IgD-negative memory B cell (primary cell): ENCODE results near the gene NAV3. TPM values are rescaled to one million over a fixed set of nuclear protein-coding genes. Genes with fewer than 3 reads are reported as not detected.

Source experiments
- H3K27ac Mint-ChIP-seq, 3 donors: one replicate each; pipeline ENCODE4 v1.8.0; 2020 to 2022; ENCODE audit warnings: mild to moderate bottlenecking in 3 of 3, mixed read lengths in 3 of 3, moderate library complexity in 1 of 3
- H3K27me3 Mint-ChIP-seq: one replicate; pipeline ENCODE4 v1.8.0; 2021; ENCODE audit warnings: mixed read lengths
- H3K36me3 Mint-ChIP-seq: one replicate; pipeline ENCODE4 v1.8.0; 2020; ENCODE audit warnings: mild to moderate bottlenecking, mixed read lengths
- H3K4me1 Mint-ChIP-seq, 3 donors: one replicate each; pipeline ENCODE4 v1.8.0; 2020 to 2022; ENCODE audit warnings: mixed read lengths in 3 of 3, mild to moderate bottlenecking in 1 of 3
- H3K4me3 Mint-ChIP-seq, 4 donors: one replicate each; pipeline ENCODE4 v1.8.0; 2020 to 2022; ENCODE audit warnings: mild to moderate bottlenecking in 4 of 4, mixed read lengths in 4 of 4, moderate library complexity in 3 of 4
- H3K9me3 Mint-ChIP-seq, 3 donors: one replicate each; pipeline ENCODE4 v1.8.0; 2020 to 2021; ENCODE audit warnings: mixed read lengths in 3 of 3, mild to moderate bottlenecking in 1 of 3
- polyA plus RNA-seq: library from polyadenylated mRNA; unstranded; fragments of 300-500 nt; fragmentation: Illumina TruSeq; gene quantifications from one replicate; pipeline ENCODE4 v1.2.3, GENCODE V29; 2021

NAV3 gene
- polyA plus RNA-seq, 1 donor from 2014 or later = 0.11 TPM

DNA sequence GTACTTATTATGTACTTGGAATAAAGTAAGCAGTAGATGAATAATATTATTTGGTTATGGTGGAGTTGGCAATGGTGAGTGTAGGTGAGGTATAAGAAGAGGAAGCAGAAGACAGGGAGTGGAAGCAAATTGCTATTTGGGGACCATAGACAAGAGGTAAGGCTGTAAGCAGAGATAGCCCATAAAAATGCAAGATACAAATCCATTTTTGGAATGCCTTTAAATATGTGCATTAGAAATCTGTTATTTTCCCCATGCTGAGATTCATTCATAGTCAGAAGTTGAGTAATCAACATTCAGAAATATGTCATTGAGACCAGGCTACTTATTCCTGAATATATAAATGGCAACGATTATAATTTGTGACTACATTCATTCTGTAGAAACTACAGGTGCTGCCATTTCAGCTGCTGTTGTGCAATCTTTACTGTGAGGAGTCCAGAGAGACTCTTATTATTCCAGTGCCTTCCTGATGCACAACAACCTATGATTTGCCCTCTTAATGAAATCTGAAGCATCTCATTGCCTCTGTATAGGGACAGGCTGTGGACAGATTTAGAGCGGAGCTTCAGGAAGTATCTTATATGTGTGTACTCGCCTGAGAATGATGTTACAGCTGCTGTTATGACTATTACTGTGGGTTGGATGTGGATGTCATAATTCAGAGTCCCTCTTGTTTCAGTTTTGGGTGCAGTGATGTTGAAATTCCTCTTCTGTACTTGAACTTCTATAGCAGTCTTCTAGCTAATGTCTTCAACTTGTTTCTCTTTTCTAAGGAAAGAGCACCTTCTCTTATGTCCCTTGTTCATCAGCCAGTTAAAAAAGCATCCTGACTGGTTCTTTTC lies 173.8 kb downstream of the NAV3 start:
- Mint-ChIP-seq H3K27me3 (no peaks in the 10 kb centered on the region), H3K4me3 (no peak overlapping the region), H3K27ac (no peak overlapping the region), H3K36me3 (peaks cover 2% of the 10 kb centered on the region), H3K4me1 (peaks cover 3 to 10% (median 6%) of the 10 kb centered on the region in 3 donors), H3K9me3 (peaks cover 0 to 3% (median 0%) of the 10 kb centered on the region in 3 donors)

DNA sequence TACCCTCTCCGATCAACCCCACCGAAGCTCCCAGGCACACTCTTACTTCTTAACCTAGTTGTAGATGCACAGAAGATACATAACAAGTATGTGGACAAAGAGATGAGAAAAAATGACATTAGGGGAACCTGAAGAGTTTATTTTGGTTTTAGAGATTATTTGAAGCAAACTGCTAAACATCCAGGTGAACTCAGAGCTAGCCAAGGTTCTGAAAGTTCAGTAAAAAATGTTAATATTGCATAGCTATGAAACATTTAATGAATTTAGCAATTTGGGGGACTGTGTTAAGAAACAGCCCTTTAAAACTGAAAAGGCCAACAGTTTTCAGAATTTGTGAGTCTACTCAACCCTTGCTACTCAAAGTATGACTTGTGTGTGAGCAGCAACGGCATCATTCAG lies 174.4 kb downstream of the NAV3 start:
- Mint-ChIP-seq H3K27ac (no peak overlapping the region), H3K9me3 (peaks cover 0 to 3% (median 0%) of the 10 kb centered on the region in 3 donors), H3K27me3 (no peaks in the 10 kb centered on the region), H3K4me1 (peaks cover under 1 to 7% (median 2%) of the 10 kb centered on the region in 3 donors), H3K36me3 (peaks cover 2% of the 10 kb centered on the region), H3K4me3 (no peak overlapping the region)

GRCh38 chr12:78007173-78007572 lies 176.5 kb downstream of the NAV3 start:
- Mint-ChIP-seq H3K9me3 (peaks cover 2 to 7% (median 3%) of the 10 kb centered on the region in 3 donors), H3K27me3 (no peaks in the 10 kb centered on the region), H3K27ac (no peak overlapping the region), H3K36me3 (peaks cover 2% of the 10 kb centered on the region), H3K4me3 (no peak overlapping the region), H3K4me1 (peaks cover 0 to 5% (median 2%) of the 10 kb centered on the region in 3 donors)

DNA sequence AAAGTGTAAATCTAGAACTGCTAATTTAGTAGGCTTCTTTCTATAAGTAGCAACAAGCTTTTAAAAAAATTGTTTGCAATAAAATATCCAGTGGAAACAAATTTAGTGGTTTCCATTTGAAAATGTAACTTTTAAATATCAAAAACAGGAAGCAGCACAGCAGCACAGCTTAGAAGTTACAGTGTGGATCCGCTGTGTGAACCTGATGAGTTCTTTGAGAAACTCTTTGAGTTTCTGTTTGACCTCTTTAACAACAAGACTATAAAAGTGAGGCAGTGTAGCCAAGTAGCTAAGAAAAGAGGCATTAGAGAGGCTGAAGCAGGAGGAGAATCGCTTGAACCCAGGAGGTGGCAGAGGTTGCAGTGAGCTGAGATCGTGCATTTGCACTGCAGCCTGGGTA lies 178.3 kb downstream of the NAV3 start:
- Mint-ChIP-seq H3K4me1 (peaks cover 1 to 5% (median 2%) of the 10 kb centered on the region in 3 donors), H3K4me3 (peak overlapping the region in 2 of 4 donors; percentile 46 to 68), H3K27ac (peak overlapping the region in 1 of 3 donors; percentile 71), H3K36me3 (peaks cover 2% of the 10 kb centered on the region), H3K9me3 (peaks cover 3 to 11% (median 4%) of the 10 kb centered on the region in 3 donors), H3K27me3 (no peaks in the 10 kb centered on the region)

DNA sequence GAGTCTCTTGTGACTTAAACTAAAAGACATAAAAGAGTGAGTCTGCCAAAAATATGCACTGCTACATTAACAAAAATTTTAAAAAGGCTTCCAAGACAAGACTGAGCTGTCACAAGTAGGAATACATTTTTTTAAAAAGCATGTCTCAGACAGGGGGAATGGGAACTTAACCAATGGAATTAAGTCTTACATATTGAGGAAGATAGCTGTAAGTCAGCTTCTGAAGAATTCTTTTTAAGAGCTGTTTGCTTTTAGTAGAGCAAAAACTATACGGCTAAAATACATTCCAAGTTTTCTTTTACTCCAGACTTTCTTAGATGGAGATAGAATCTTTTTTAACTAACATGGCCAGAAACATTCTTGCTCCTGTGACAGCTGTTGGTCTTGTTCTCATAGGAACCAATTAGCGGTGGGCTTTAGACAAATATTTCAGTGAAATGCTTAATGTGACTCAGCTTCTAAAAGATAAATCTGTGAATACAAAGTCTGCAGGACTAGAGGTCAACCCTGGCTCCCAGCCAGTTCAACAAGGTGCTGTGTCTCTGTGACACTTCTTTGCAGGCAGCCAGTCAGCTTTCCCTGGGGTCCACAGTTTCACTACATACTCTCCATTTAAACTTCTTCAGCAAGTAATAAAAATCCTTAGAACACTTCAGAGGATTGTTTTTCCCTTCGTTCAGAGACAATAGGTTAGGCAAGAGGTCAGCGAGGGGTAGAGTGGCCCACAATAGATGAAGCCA lies 187.6 kb downstream of the NAV3 start:
- Mint-ChIP-seq H3K27me3 (peaks cover 2% of the 10 kb centered on the region), H3K9me3 (peaks cover 0 to 2% (median 0%) of the 10 kb centered on the region in 3 donors), H3K4me3 (no peak overlapping the region), H3K27ac (no peak overlapping the region), H3K36me3 (no peaks in the 10 kb centered on the region), H3K4me1 (peaks cover 0 to 1% (median 0%) of the 10 kb centered on the region in 3 donors)

DNA sequence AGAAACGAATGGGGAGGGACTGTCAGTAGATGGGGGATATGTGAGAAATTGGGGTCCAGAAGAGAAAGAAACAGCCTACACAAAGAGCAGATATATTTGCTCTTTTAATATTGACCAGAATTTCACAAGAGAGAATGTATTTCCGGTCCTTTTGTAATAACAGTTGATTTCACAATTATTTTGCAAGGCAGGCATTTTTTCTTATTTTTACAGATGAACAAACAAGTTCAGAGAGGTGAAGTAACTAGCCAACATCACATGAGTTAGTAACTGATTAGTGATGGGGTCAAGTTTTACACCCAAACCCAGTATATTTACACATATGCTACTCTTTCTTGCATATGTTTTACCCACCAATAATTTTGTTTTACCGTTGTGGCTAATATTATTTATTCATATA lies 188.2 kb downstream of the NAV3 start:
- Mint-ChIP-seq H3K27me3 (peaks cover 2% of the 10 kb centered on the region), H3K9me3 (peaks cover 0 to 2% (median 0%) of the 10 kb centered on the region in 3 donors), H3K4me1 (no peaks in the 10 kb centered on the region), H3K27ac (no peak overlapping the region), H3K36me3 (no peaks in the 10 kb centered on the region), H3K4me3 (no peak overlapping the region)

DNA sequence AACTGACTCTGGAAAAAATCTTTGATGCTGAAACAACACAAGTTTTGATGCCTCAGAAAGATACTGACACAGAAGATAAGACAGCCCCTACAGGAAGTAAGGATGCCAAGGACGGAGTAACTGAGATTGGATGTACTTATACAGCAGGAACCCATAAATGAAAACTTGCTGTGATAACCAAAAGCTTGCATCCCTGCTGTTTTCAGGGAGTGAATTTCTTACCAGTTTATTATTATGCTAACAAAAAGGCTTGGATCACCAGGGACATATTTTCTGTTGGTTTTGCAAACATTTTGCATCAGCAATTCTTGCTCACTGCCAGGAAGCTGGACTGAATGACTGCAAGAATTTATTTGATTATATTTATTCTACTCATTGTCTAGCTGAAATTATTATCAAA lies 197.7 kb downstream of the NAV3 start:
- no peak overlapping the region for H3K27ac Mint-ChIP-seq
- no peaks in the 10 kb centered on the region for H3K36me3 Mint-ChIP-seq
- peaks cover 0 to 1% (median 0%) of the 10 kb centered on the region in 3 donors for H3K9me3 Mint-ChIP-seq
- H3K27me3 Mint-ChIP-seq = peaks cover 2% of the 10 kb centered on the region
- no peaks in the 10 kb centered on the region for H3K4me1 Mint-ChIP-seq
- no peak overlapping the region for H3K4me3 Mint-ChIP-seq

GRCh38 chr12:78034025-78034424 lies 203.3 kb downstream of the NAV3 start:
- Mint-ChIP-seq H3K27ac (no peak overlapping the region), H3K36me3 (no peaks in the 10 kb centered on the region), H3K9me3 (no peaks in the 10 kb centered on the region), H3K4me1 (no peaks in the 10 kb centered on the region), H3K27me3 (peaks cover 3% of the 10 kb centered on the region), H3K4me3 (no peak overlapping the region)

DNA sequence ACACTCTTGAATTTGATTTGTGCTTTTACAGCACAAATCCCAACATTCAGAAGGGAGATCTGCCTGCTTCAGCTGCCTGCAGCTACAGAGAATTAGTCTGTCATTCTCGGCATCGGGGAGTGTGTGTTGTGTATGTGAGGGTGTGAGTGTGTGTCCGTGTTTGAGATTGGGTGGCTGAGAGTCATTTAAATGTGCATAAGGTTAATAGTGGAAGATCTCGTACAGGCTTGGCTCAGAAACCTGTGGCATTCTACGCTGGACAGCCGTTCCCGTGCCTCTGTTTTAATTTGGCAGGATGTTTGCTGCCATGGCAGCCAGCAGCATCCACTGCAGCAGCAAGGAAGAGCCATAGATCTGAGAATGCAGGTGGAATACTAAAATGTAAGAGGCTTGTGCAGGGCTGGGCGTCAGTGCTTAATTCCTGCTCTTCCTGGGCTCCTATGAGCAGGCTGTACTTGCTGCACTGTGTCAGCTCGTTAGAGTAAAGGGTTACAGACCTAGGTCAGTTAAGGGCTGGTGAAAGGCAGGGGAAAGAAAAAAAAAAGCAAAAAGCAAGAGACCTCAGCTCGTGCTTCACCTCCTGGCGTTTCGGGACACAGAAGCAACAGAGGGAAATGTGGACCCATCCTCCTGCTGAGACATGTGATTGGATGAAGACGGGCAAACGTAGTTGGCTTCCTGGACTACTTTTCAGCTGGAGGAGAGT lies 205.4 kb downstream of the NAV3 start:
- H3K36me3 Mint-ChIP-seq = no peaks in the 10 kb centered on the region
- peak overlapping the region in 1 of 3 donors; percentile 65 for H3K27ac Mint-ChIP-seq
- no peaks in the 10 kb centered on the region for H3K9me3 Mint-ChIP-seq
- peaks cover 3% of the 10 kb centered on the region for H3K27me3 Mint-ChIP-seq
- no peak overlapping the region for H3K4me3 Mint-ChIP-seq
- H3K4me1 Mint-ChIP-seq = no peaks in the 10 kb centered on the region

- Mint-ChIP-seq H3K27ac (no peak overlapping the region), H3K4me3 (no peak overlapping the region)
Observed at GRCh38 chr12:78036874-78037273, 206.2 kb downstream of the NAV3 start.

GRCh38 chr12:78037707-78038106 lies 207.0 kb downstream of the NAV3 start:
- Mint-ChIP-seq H3K4me3 (no peak overlapping the region), H3K27me3 (peaks cover 1% of the 10 kb centered on the region), H3K4me1 (no peaks in the 10 kb centered on the region), H3K9me3 (peaks cover 0 to 2% (median 0%) of the 10 kb centered on the region in 3 donors), H3K27ac (no peak overlapping the region), H3K36me3 (no peaks in the 10 kb centered on the region)

More at GRCh38 chr12:78036874-78037273, 206.2 kb downstream of the NAV3 start:
- no peaks in the 10 kb centered on the region for H3K36me3 Mint-ChIP-seq
- H3K4me1 Mint-ChIP-seq = no peaks in the 10 kb centered on the region
- H3K9me3 Mint-ChIP-seq = peaks cover 0 to 2% (median 0%) of the 10 kb centered on the region in 3 donors
- H3K27me3 Mint-ChIP-seq = peaks cover 2% of the 10 kb centered on the region

GRCh38 chr12:78038541-78038940 lies 207.8 kb downstream of the NAV3 start:
- no peaks in the 10 kb centered on the region for H3K4me1 Mint-ChIP-seq
- H3K36me3 Mint-ChIP-seq = no peaks in the 10 kb centered on the region
- H3K27me3 Mint-ChIP-seq = peaks cover under 1% of the 10 kb centered on the region
- no peak overlapping the region for H3K4me3 Mint-ChIP-seq
- peaks cover 0 to 3% (median 0%) of the 10 kb centered on the region in 3 donors for H3K9me3 Mint-ChIP-seq
- no peak overlapping the region for H3K27ac Mint-ChIP-seq

DNA sequence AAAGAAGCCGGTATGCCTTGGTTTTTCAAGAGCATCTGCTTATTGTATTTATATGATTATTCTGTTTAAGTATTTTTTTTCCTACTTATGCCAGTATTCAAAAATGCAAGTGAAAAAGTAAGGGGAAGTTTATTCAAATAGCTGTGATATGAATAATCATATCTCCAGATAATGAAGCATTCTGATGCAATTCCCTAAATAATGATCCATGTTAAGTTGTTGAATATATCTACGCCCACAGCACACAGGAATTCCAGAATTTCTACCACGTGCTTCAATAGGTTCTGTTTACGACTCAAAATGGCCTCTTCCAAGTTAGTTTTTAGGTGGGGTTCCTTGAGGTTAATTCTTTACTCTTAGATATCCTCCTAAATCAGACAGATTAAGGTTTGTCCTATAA lies 208.3 kb downstream of the NAV3 start:
- H3K27me3 Mint-ChIP-seq = no peaks in the 10 kb centered on the region
- peaks cover 0 to 4% (median 0%) of the 10 kb centered on the region in 3 donors for H3K9me3 Mint-ChIP-seq
- no peaks in the 10 kb centered on the region for H3K4me1 Mint-ChIP-seq
- H3K4me3 Mint-ChIP-seq = no peak overlapping the region
- H3K27ac Mint-ChIP-seq = no peak overlapping the region
- no peaks in the 10 kb centered on the region for H3K36me3 Mint-ChIP-seq

DNA sequence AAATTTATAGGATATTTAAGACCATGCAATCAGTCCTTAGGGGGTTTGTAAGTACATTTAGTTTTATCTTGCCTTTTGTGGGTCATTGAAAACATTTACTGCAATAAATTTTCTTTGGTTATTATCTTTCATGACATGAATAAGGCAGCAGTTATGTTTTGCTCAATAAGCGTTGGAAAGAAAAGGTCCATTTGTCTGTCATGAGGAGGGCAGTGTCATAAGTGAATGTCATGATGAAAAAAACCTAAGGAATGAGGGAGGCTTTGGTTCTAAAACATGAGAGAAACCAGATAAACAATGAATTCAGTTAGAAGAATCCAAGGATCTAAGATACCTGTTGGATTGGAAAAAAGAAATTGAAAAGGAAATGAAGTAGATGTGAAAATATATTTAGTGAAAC lies 209.4 kb downstream of the NAV3 start:
- Mint-ChIP-seq H3K27me3 (no peaks in the 10 kb centered on the region), H3K9me3 (peaks cover 0 to 8% (median 0%) of the 10 kb centered on the region in 3 donors), H3K36me3 (no peaks in the 10 kb centered on the region), H3K4me3 (no peak overlapping the region), H3K27ac (no peak overlapping the region), H3K4me1 (no peaks in the 10 kb centered on the region)

GRCh38 chr12:78050790-78051189 lies 220.1 kb downstream of the NAV3 start:
- H3K27me3 Mint-ChIP-seq = no peaks in the 10 kb centered on the region
- H3K4me3 Mint-ChIP-seq = no peak overlapping the region
- H3K9me3 Mint-ChIP-seq = peaks cover 5 to 17% (median 6%) of the 10 kb centered on the region in 3 donors
- H3K36me3 Mint-ChIP-seq = no peaks in the 10 kb centered on the region
- no peak overlapping the region for H3K27ac Mint-ChIP-seq
- H3K4me1 Mint-ChIP-seq = no peaks in the 10 kb centered on the region
